GM12864 (cell line): ENCODE results near the gene GDAP2.

ENCODE experiments used
- DNase-seq: peaks from one replicate; pipeline ENCODE4 v3.0.0-alpha.2; 2011; ENCODE audit warnings: low read depth
- H3K4me3 ChIP-seq: 2 replicates; pipeline ENCODE4 v1.5.1; 2011; ENCODE audit warnings: mild to moderate bottlenecking, low read depth, low read length, control low read depth
- TF ChIP-seq, protein P1 (sequence below): IDR thresholded peaks from 2 replicates; pipeline ENCODE4 v1.5.1; 2011; ENCODE audit warnings: low read depth, mild to moderate bottlenecking, moderate library complexity, low read length, control low read depth, inconsistent platforms; ENCODE audit errors: missing control alignments

Gene GDAP2

DNA sequence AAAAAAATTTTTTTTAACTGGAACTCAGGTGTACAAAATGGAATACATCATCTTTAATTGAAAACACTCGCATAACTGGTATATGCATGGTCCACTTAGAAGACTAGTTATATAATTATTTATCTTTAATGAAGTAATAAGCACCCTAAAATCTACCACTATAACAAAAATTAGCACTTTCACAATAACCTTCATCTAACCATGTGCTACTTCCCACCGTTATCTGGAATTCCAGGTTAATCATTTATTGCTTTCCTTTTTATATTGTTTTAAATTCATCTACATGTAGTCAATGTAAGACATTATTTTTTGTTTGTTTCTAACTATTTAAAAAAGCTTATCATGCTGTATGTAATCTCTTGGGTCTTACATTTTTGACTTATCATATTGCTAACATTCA is 39.0 kb downstream of the GDAP2 start:
- H3K4me3 ChIP-seq, result no peak overlapping the region
- DNase-seq, result no peak
- TF ChIP-seq, protein P1, sequence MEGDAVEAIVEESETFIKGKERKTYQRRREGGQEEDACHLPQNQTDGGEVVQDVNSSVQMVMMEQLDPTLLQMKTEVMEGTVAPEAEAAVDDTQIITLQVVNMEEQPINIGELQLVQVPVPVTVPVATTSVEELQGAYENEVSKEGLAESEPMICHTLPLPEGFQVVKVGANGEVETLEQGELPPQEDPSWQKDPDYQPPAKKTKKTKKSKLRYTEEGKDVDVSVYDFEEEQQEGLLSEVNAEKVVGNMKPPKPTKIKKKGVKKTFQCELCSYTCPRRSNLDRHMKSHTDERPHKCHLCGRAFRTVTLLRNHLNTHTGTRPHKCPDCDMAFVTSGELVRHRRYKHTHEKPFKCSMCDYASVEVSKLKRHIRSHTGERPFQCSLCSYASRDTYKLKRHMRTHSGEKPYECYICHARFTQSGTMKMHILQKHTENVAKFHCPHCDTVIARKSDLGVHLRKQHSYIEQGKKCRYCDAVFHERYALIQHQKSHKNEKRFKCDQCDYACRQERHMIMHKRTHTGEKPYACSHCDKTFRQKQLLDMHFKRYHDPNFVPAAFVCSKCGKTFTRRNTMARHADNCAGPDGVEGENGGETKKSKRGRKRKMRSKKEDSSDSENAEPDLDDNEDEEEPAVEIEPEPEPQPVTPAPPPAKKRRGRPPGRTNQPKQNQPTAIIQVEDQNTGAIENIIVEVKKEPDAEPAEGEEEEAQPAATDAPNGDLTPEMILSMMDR, result no peak

DNA sequence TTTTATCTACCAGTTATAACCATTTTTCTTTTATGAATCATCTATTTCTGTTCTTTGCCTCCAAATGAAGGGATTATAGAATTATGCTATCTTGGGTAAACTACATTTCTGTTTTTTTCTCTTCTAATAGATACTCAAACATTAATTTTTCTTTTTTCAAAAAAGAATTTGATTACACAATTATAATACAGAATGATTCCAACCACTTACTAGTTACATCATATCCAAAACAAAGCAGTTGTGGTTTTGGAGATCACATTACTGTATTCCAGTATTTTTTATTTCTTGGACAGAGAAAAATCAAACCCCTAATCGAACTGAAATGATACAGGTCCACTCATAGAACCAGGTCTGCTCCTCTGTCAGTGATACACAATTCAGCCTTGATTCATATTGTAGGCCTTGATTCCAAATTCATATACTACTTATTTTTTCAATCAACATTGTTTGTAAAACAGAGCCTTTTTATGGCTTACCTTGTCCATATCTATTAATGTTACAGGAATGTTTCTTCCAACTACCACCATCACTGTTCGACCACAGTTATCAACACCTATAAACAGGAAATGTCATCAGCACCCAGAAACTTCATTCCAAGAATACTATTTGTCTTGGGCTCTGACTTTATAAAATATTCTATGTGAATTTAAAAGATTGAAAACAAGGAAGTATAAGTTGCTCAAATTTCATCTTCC is 43.2 kb downstream of the GDAP2 start:
- DNase-seq, result no peak
- no peak overlapping the region for H3K4me3 ChIP-seq
- TF ChIP-seq, protein P1, result no peak

DNA sequence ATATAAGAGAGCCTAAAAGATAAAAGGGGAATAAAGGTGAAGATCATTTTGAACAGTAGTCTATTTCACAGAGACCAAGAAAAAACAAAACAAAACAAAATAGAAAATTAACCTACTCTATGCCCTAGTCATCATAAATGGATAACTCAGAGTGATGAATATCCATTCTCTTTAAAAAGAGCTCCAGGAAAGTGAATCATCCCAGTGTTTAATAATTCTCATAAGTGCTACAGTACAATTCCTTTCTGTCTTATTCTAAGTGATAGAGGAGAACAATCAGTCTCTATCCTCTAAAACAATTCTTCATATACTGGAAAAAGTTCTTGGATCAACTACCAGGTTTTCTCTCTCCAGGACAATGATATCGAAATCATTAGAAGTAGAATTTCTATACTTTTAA is 45.8 kb downstream of the GDAP2 start:
- no peak for DNase-seq
- TF ChIP-seq, protein P1, result no peak
- no peak overlapping the region for H3K4me3 ChIP-seq

- DNase-seq, result no peak
- no peak overlapping the region for H3K4me3 ChIP-seq
- TF ChIP-seq, protein P1, result no peak
These were observed 50.1 kb downstream of the GDAP2 start for GRCh38 chr1:117879284-117879683.

DNA sequence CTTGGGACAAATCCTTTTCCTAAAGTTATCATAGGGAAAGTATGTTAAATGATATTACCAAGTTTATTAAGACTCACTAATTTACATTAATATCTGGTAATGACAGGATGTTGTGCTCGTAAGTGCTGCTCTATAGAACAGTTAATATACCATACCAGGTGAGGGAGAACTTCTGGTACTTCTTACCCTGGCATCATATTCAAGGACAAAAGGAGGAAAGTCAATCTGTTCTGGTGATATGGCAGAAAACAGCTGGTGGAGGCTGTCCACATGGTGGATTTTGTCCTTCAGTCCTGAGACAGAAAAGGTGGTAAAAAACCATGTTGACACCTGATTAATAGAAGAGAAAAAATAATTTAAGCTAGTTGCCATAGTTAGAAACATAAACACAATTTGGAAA is 51.6 kb downstream of the GDAP2 start:
- TF ChIP-seq, protein P1, result no peak
- H3K4me3 ChIP-seq, result no peak overlapping the region
- no peak for DNase-seq

DNA sequence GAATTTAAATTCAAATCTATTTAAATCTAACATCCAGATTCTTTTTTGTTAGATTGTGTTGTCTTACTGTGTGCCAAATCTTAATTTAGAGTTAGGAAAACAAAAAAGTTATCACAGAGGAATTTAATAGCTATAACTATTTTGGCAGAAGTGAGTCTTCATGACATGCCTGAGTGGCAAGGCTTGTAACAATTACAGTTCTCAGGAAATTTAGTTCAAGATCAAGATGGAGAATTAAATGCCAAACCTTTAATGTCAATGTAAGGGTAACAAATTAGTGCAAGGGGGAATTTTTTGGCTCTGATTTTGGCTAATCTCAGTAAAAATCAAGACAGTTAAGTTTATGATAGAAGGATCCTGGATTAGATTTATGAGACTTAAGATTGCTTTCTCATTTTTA is 58.4 kb downstream of the GDAP2 start:
- no peak for DNase-seq
- no peak overlapping the region for H3K4me3 ChIP-seq
- TF ChIP-seq, protein P1, result no peak

- TF ChIP-seq, protein P1, result no peak
- DNase-seq, result no peak
- H3K4me3 ChIP-seq, result no peak overlapping the region
These were observed 67.7 kb downstream of the GDAP2 start for GRCh38 chr1:117861694-117862093.
